ENCODE data around the gene ARHGEF12.

ARHGEF12 gene

DNA sequence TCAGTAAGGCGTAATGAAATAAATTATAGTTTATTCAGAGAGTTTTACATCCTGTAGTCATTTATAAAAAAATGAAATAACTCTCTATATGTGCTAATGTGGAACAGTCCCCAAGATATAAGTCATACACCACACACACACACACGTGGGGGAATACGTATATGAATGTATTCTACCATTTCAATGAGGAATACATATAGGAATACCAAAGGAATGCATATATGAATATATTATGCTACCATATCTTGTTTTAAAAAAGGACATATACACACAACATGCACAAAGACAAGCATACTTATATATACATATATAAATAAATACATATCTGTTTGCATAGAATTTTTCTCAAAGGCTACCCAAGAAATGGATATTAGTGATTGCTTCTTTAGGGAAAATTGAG is 135.8 kb downstream of the ARHGEF12 start:
- TF ChIP-seq, protein P1, sequence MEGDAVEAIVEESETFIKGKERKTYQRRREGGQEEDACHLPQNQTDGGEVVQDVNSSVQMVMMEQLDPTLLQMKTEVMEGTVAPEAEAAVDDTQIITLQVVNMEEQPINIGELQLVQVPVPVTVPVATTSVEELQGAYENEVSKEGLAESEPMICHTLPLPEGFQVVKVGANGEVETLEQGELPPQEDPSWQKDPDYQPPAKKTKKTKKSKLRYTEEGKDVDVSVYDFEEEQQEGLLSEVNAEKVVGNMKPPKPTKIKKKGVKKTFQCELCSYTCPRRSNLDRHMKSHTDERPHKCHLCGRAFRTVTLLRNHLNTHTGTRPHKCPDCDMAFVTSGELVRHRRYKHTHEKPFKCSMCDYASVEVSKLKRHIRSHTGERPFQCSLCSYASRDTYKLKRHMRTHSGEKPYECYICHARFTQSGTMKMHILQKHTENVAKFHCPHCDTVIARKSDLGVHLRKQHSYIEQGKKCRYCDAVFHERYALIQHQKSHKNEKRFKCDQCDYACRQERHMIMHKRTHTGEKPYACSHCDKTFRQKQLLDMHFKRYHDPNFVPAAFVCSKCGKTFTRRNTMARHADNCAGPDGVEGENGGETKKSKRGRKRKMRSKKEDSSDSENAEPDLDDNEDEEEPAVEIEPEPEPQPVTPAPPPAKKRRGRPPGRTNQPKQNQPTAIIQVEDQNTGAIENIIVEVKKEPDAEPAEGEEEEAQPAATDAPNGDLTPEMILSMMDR (IDR thresholded peaks at IDR 0.05; ENCODE audit: extremely low read depth, insufficient read depth, missing control alignments) = no peak
- no peak for DNase-seq (ENCODE audit: low spot score)
- in situ Hi-C loops (cut with MboI; ENCODE audit: low pct_unique_long_range_greater_than_20kb, low sequenced_read_pairs, unreplicated experiment) = no loop called here

DNA sequence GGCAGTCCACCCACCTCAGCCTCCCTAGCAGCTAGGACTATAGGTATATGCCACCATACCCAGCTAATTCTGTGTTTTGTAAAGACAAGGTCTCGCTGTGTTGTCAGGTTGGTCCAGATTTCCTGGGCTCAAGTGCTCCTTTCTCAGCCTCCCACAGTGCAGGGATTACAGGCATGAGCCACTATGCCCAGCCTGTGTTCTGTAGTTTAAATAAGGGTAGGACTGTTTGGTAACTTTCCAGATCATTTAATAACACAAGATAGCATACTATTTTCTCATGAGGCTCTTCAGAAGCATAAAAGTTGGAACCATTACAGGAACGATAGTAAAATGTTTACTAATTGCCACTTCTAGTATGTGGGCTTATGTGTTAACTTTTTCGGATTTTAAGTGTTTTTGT is 137.3 kb downstream of the ARHGEF12 start:
- in situ Hi-C loops (cut with MboI; ENCODE audit: low pct_unique_long_range_greater_than_20kb, low sequenced_read_pairs, unreplicated experiment) = no loop called here

DNA sequence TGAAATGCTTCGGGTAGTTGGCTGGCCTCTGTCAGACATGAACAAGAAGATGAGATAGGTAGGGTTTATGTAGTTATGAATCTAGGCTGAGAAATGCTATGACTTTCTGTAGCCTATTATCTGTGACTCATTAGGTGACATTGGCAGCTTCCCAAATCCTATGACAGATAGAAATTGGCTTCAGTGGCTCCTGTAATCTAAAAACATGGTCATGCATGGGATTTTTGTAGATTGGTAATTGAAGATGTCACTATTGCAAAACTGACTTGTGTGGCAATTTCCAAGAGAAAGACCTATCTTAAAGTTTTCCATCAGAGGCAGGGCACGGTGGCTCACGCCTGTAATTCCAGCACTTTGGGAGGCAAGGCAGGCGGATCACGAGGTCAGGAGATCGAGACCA is 145.9 kb downstream of the ARHGEF12 start:
- no peak for DNase-seq (ENCODE audit: low spot score)
- in situ Hi-C loops (cut with MboI; ENCODE audit: low pct_unique_long_range_greater_than_20kb, low sequenced_read_pairs, unreplicated experiment) = no loop called here
- TF ChIP-seq, protein P1 (IDR thresholded peaks at IDR 0.05; ENCODE audit: extremely low read depth, insufficient read depth, missing control alignments) = no peak

More for the DNA sequence above, 137.3 kb downstream of the ARHGEF12 start:
- TF ChIP-seq, protein P1 (IDR thresholded peaks at IDR 0.05; ENCODE audit: extremely low read depth, insufficient read depth, missing control alignments) = no peak
- DNase-seq (ENCODE audit: low spot score) = no peak

DNA sequence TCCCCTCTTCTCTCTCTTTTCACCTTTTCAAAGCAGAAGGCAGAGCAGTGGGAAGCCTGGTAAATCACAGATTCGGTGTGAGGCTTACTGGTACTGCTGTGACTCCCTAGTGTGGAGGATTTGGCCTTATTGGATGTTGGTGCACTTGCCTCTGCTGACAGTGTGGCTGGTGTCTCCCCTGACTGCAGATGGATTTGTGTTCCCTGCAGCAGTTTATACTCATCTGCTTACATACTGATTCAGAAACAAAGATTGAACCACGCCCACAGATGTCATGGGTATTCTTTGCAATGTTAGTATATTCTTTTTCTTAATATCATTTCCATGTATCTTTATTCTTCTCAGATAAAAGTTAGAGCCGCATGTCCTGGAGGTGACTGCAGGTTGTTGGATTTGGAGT is 148.5 kb downstream of the ARHGEF12 start:
- DNase-seq (ENCODE audit: low spot score) = no peak
- TF ChIP-seq, protein P1 (IDR thresholded peaks at IDR 0.05; ENCODE audit: extremely low read depth, insufficient read depth, missing control alignments) = no peak
- in situ Hi-C loops (cut with MboI; ENCODE audit: low pct_unique_long_range_greater_than_20kb, low sequenced_read_pairs, unreplicated experiment) = no loop called here

DNA sequence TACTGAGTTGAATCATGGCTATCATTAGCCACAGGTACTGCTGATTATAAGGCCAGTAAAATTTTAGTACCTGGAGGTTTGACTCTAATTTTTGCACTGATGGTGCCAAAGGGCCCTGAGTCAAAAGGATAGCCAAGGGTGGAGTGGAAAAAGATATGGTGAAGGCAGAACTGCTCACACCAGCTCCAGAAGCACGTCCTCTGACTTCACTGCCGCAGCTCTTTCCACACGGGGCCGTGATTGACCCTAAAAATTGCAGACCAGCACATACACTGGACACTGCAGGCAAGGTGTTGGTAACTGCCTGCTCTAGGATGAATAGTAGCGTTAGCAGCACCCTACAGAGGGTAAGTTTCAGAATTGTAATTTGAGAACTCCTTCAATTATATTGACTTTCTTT is 149.9 kb downstream of the ARHGEF12 start:
- in situ Hi-C loops (cut with MboI; ENCODE audit: low pct_unique_long_range_greater_than_20kb, low sequenced_read_pairs, unreplicated experiment) = no loop called here
- no peak for DNase-seq (ENCODE audit: low spot score)
- TF ChIP-seq, protein P1 (IDR thresholded peaks at IDR 0.05; ENCODE audit: extremely low read depth, insufficient read depth, missing control alignments) = no peak

DNA sequence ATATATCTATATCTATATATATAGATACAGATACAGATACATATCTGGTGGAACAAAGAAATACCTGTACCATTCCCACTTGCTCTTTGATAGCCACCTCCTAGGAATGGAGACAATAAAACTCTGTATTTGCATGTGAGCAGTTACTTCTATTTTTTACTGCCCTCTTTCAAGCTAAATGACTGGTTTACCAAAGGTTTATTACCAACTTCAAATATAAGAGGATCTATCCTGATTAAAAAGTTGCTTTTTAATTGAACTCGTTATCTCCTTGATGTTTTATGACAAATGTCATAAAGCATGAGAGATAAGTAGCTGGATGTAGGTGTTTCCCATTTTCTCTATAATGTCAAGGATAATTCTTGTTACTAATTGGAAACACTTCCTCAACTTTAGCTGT is 153.6 kb downstream of the ARHGEF12 start:
- in situ Hi-C loops (cut with MboI; ENCODE audit: low pct_unique_long_range_greater_than_20kb, low sequenced_read_pairs, unreplicated experiment) = no loop called here
- DNase-seq (ENCODE audit: low spot score) = no peak
- TF ChIP-seq, protein P1 (IDR thresholded peaks at IDR 0.05; ENCODE audit: extremely low read depth, insufficient read depth, missing control alignments) = no peak

DNA sequence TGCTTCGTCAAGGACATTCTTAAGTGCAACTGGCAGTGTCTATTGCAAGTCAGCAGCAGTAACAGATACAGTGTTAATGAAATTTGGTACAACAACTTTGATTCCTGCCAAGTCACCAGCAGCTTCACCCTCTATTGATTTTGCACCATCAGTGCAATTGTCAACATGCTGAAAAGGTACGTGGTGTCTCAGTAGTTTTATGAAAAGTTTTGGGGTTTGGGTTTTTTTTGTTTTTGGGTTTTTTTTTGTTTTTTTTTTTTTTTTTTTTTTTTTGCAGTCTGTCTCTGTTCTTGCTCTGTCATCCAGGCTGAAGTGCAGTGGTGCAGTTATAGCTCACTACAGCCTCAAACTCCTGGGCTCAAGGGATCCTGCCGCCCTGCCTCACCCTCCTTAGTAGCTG is 156.3 kb downstream of the ARHGEF12 start:
- DNase-seq (ENCODE audit: low spot score) = no peak
- in situ Hi-C loops (cut with MboI; ENCODE audit: low pct_unique_long_range_greater_than_20kb, low sequenced_read_pairs, unreplicated experiment) = no loop called here
- TF ChIP-seq, protein P1 (IDR thresholded peaks at IDR 0.05; ENCODE audit: extremely low read depth, insufficient read depth, missing control alignments) = no peak
